AG20443 (cell line): ENCODE data around the gene ZNF564.
A peak's percentile ranks its signal among the peaks of the same experiment; 100 is the strongest.
"Not testable (repeated sequence)": the region's sequence is repeated elsewhere in the genome, so short reads cannot be mapped to it uniquely, and the experiment has no call there.

Experiments used
- DNase-seq: peaks from one replicate; pipeline ENCODE4 v3.0.0; 2012; ENCODE audit warnings: low spot score, mixed read lengths

The ZNF564 gene

DNA sequence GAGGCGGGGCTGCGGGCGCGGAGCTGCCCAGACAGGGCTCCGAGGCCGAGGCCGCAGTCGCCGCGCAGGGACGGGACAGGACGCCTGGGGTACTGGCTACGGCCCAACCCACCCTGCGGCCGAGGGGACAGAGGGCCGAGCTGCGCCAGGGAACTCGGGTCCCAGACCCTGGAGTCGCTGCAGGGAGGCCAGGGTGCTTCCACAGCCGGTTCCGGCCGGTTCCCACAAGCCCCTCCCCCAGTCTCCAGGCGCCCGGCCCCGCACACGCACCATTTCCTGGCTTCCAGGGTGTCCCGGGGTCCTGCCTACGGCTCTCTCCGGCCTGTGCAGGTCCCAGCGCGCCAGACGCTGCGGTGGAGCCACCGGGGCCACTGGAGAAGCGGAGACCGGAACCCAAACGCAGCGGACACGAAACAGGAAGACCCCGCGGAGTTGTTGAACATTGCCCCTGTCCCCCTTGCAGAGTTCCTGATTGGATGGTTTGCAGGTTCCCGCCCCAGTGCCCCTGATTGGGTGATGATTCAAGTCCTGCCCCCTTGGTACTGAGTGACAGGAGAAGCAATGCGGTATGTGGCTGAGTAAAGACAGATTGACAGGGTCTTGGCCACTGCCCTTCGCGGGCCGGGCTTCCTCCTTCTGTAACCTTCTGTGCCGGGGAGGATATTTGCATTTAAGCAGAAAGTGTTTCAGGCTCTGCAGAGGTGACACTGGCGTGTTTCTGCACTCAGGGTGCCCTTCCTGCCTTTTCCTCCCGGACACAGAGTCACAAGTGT, at the start of gene ZNF564:
ZNF564 (minus strand) TSS at position 423 of the 773 bp plus-strand sequence; CDS start at position 273, 150 bp downstream.
- peak; percentile 96 for DNase-seq

DNA sequence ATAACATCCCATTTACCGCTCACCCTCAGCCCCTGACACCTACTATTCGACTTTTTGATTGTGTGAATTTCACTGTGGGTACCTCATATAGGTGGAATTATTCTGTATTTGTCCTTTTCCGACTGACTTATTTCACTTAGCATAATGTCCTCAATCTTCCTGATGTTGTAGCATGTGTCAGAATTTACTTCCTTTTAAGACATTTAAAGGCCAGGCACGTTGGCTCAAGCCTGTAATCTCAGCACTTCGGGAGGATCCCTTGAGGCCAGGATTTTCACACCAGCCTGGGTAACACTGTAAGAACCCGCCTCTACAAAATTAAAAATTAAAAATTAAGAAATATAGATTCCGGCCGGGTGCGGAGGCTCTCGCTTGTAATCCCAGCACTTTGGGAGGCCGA, 46.3 kb upstream of the ZNF564 start:
- DNase-seq = no peak

DNA sequence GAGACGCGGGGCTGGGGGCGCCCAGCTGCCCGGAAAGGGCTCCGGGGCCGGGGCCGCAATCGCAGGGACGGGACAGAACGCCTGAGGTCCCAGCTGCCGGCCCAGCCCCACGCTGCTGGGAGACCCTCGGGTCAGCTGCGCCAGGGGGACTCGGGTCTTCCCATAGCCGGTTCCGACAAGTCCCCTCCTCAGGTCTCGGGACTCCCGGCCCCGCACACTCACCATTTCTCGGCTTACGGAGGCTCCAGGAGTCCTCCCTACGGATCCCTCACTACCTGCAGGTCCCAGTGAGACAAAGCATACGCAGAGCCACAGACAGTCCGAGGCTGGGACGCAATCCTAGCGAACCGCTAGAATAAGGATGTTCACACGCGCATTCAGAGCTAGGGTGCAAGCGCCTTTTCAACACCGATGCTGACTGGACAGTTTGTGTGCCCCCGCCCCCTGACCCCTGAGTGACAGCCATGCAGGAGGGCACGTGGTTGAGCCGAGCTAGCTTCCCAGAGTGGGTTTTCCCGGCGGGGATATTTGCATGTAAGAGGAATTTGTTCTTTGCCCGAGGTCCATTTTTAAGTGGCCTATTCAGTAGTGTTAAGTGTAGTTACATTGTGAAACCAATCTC, 45.8 kb upstream of the ZNF564 start:
- DNase-seq = no peak

DNA sequence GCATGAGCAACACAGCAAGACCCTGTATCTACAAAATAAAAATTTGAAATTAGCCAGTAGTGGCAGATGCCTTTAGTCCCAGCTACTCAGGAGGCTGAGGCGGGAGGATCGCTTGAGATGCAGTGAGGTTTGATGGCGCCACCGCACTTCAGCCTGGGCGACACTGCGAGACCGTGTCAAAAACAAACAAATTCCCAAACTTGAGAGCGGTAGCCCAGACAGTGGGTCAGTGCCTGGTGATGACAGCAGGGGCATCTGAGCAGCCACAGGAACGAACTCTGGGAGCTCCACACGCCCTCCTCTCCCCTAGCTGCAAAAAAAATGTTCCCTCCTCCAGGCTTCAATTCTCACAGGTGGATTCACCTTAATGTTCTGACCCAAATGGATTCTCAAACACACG, 45.2 kb upstream of the ZNF564 start:
- DNase-seq = no peak

GRCh38 chr19:12581100-12581499, 29.8 kb upstream of the ZNF564 start:
- DNase-seq = no peak

DNA sequence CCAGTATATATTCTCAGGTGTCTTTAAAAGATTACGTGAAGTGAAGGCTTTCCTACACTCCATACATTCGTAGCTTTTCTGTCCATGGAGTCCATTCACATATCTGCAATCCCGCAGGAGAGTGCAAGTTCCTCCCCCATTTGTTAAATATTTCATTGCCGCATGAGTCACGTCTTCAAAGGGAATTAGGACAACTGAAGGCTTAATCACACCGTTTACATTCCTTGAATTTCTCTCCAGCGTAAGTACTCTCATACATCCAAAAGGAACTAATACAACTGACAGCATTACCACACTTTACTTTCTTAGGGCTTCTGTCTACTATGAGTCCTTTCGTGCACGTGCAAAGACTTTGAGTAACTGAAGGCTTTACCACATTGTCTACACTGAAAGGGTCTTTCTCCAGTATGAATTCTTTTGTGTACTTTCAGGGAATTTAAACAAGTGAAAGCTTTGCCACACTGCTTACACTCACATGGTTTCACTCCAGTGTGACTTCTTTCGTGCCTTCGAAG, 29.0 kb upstream of the ZNF564 start:
- no peak for DNase-seq

DNA sequence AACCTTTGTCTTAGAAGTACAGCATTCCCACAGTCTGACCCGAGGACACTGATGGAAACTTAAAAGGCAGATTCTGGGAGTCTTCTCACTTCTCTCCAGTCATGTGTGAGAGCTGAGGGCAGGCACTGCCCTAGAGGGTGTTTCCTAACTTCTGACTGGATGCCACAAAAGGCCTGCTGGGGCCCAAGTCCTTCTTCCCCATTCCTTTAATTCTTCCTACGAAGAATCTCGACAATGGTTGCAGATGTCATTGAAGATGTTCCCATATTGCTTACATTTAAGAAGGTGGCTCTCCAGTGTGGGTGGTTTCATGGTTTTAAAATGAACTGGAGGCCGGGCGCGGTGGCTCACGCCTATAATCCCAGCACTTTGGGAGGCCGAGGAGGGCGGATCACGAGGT, 27.4 kb upstream of the ZNF564 start:
- no peak for DNase-seq

GRCh38 chr19:12574036-12574435, 22.8 kb upstream of the ZNF564 start:
- no peak for DNase-seq

GRCh38 chr19:12567951-12568350, 16.7 kb upstream of the ZNF564 start:
- DNase-seq = no peak

- not testable (repeated sequence) for DNase-seq
Measured at GRCh38 chr19:12566380-12566779, 15.1 kb upstream of the ZNF564 start.

DNA sequence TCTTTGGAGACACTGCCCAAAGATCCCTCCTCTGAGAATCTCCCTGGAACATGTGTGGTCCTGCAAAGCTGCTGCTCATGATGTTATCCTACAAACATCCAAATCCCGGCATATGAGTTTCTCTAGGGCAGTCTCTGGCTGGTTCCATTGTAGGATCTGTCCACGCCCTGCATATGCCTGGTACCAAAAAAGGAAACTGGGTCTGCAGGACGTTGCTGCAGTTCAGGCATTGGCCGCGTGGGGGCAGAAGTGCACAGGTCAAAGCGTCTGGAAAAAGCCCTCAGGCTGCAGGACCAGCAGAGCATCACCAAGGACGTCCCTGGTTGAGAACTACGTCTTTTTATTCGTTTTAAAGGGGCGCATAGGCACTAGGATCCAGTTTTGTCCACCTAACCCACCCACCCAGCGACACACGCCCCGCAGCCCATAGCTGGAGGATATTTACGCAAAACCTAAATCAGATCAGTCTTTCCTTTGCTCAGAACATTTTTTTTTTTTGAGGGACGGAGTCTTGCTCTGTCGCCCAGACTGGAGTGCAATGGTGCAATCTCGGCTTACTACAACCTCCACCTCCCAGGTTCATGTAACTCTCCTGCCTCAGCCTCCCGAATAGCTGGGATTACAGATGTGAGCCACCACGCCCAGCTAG, 12.9 kb upstream of the ZNF564 start:
- peak; percentile 95 for DNase-seq

- DNase-seq = no peak
Measured at GRCh38 chr19:12555456-12555930, 4.2 kb upstream of the ZNF564 start.

DNA sequence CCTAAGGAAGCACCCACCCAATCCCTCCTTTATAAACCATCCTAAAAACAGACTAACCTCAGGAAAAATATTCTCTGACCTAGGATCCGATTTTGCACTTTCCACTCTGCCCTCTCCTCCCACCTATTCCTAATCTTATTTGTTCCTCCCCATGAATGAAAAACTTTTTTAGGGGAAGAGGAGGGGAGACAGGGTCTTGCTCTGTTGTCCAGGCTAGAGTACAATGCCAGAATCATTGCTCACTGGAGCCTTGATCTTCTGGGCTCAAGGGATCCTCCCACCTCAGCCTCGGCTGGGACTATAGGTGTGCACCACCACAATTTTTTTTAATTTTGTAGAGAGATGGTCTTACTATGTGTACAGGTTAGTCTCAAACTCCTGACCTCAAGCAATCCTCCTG, 4.4 kb downstream of the ZNF564 start:
- no peak for DNase-seq

DNA sequence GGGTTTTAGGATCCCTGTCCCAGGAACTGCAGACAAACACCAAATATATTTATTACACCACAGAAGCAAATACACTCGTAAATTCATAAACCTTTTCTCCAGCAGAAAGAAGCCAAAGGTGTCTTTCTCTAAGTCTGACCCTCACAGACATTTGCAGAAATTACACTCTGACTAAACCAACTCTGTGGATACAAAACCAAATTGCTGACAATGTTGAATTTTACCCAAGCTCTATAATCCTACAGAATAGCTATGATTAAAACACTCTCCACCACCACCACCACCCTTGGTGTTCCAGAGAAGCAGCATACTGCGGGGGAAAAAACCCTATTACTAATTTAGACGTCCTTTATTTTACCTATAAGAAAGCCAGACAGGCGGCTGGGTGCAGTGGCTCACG, 5.2 kb downstream of the ZNF564 start:
- no peak for DNase-seq

DNA sequence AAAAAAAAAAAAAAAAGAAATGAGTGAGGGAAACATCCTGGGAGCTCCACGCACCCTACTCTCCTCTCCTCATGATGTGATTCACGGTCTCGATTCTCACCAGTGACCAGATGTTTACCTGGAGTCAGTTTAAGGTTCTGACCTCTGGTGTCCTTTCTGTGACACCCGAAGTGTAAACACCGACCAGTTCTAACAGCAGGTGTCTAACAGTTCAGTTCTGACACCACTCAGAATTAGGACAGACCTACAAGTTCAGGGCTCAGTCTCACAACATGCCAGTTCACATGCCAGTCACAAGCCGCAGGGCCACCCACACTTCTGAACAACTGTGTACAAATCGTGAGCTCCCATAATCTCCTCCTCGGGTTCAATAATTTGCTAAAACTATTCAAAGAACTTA, 6.0 kb downstream of the ZNF564 start:
- no peak for DNase-seq

GRCh38 chr19:12544401-12544876, 6.8 kb downstream of the ZNF564 start:
- DNase-seq = no peak

DNA sequence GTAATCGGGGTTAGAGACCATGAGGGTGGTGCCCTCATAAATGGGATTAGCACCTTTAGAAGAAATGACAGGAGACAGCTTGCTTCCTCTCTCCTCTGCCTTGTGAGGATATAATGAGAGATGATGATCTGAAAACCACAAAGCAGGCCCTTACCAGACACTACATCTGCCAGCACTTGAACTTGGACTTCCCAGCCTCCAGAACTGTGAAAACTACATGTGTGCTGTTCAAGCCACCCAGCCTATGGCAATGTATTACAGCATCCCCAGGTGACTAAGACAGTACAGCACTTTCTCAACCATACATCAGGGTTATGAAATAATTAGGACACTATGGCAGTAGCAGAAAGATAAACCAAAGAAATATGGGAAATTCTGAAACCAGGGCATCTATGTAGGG, 7.4 kb downstream of the ZNF564 start:
- DNase-seq = no peak

DNA sequence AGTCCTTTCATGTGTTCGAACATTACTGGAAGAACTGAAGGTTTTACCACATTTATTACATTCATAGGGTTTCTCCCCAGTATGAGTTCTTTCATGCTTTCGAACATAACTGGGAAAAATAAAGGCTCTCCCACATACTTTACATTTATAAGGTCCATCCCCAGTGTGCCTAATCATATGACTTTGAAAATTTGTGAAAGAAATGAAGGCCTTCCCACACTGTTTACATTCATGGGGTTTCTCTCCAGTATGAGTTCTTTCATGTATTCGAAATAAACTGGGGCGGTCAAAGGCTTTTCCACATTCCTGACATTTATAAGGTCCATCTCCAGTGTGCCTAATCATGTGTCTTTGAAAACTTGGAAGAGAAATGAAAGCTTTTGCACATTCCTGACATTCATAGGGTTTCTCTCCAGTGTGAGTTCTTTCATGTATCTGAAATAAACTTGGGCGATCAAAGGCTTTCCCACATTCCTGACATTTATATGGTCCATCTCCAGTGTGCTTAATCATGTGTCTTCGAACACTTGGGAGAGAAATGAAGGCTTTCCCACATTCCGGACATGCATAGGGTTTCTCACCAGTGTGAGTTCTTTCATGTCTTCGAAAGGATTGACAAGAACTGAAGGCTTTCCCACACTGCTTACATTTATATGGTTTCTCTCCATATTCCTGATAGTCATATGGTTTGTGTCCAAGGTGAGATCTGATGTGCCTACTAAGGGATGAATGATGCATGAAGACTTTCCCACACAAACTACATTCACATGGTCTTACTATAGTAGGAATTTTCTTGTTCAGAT, 24.0 kb downstream of the ZNF564 start:
- DNase-seq = no peak

GRCh38 chr19:12526542-12526941, 24.7 kb downstream of the ZNF564 start:
- DNase-seq = no peak

DNA sequence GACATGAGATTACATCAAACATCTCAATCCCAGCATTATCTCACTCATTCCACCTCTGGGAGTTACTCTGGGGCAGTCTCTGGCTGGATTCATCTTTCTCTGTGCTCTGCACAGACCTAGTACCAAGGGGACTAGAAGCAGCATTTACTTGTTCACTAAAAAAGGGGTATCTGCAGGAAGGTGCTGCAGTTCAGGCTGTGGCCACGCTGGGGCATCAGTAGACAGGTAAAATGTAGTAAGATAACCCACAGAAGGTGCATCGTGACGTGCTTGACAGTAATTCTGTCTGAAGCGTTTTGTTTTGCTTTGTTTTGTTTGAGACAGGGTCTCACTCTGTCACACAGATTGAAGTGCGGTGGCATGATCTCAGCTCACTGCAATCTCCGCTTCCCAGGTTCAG, 29.3 kb downstream of the ZNF564 start:
- DNase-seq = no peak

- DNase-seq = no peak
Measured at GRCh38 chr19:12513531-12514061, 37.7 kb downstream of the ZNF564 start.

DNA sequence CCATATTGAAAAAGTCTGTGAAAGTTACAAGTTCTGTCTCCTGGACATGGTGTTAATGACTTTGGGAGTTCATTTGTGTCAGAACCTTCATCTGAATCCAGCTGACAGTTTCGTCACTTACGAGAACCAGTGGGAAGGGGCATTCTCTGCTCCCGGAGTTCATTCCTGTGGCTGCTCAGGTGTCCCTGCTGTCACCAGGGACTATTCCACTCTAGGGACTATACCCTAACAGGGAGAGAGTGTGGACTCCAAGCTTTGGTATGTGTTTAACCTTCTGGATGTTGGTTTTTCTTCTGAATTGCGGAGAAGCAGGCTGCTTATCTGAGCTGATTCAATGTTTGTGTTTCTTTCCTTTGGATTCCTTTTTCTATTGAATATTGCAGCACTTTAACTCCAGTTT, 54.2 kb downstream of the ZNF564 start:
- DNase-seq = no peak
